Left kidney (tissue), 2 donors: ENCODE measurements around the gene PIK3CD. TPM values are rescaled to one million over a fixed set of nuclear protein-coding genes. Genes with fewer than 3 reads are reported as not detected.
"Not testable (repeated sequence)": the region's sequence is repeated elsewhere in the genome, so short reads cannot be mapped to it uniquely, and the experiment has no call there.

Experiments used
- DNase-seq: peaks from one replicate; pipeline ENCODE4 v3.0.0-alpha.2; 2013
- polyA plus RNA-seq: library from polyadenylated mRNA; unstranded; fragments of 120-200 nt; gene quantifications from one replicate; pipeline ENCODE4 v1.2.1, GENCODE V29; 2013; ENCODE audit not compliant: insufficient read length

The PIK3CD gene
- polyA plus RNA-seq, 1 donor, result 7.0 TPM

GRCh38 chr1:9735800-9736199 is 84.3 kb downstream of the PIK3CD start:
- no peak for DNase-seq

DNA sequence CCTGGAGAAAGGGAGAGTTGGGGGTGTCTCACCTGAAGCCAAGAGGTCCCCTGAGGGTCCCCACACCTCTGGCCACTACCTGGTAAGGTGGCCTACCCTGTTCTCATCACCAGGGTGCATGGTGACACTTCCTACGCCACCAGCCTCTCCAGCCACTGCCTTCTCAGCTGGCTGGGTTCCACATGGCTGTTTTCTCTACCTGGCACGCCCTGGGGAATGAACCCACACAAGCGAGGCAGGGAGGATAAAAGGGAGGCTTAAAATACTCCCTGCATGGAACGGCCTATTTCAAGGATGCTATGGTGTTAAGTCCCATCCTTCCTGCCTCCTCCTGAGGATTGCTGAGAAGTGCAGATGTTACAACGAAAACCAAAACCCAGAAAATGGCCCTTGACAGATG is 84.7 kb downstream of the PIK3CD start:
- no peak for DNase-seq

DNA sequence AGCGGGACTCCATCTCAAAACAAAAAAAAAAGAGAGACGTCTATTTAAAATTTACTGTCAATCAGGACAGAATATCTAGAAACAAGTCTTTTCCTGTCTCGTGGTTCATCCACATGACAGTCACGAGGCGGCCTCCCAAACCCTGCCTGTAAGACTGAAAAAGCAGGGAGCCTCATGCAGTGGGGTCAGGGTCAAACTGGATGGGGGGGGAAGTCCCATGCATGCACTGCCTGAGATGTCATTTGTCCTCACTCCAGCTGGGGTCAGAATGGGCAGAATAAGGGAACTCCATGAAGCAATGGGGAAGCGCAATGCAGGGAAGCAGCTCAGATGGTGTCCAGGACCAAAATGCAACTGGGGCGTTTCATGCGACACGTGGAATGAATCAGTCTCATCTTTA is 85.5 kb downstream of the PIK3CD start:
- no peak for DNase-seq

DNA sequence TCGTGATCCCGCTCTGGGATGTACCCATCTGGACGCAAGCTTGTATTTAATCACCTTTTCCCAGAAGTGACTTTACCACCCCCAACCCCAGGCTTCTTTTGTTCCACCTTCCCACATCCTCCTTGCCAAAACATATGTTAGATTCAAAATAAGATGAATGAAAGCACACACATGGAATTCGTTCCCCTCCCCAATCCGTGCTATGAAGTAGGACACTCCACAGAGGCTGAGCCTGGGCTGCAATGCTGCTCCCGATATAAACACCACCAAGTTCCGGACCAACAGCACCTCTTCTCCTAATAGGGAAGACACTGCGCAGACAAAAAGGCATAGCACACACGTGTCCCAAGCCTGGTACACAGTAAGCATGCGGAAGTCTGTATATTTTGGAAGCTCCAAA is 86.1 kb downstream of the PIK3CD start:
- DNase-seq, result no peak

- no peak for DNase-seq
These were observed 92.7 kb downstream of the PIK3CD start for GRCh38 chr1:9744106-9744799.

DNA sequence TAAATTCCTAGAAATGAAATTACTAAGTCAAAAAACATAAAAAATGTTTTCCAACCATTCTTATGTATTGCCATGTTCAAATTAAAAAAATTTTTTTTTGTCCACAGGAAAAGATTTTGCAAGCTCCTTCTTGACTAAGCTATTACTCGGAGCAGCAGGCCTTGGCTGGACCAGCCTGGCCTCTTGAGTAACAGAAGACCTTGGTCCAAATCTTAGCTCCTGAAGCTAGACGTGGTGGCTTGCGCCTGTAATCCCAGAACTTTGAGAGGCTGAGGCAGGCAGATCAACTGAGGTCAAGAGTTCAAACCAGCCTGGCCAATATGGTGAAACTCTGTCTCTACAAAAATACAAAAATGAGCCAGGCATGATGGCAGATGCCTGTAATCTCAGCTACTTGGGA is 94.7 kb downstream of the PIK3CD start:
- no peak for DNase-seq

- DNase-seq, result no peak
These were observed 95.1 kb downstream of the PIK3CD start for GRCh38 chr1:9746651-9747050.

- DNase-seq, result not testable (repeated sequence)
These were observed 96.9 kb downstream of the PIK3CD start for GRCh38 chr1:9748391-9748790.

GRCh38 chr1:9749361-9749760 is 97.8 kb downstream of the PIK3CD start:
- DNase-seq, result no peak

- DNase-seq, result no peak
These were observed 100.4 kb downstream of the PIK3CD start for GRCh38 chr1:9751971-9752370.

DNA sequence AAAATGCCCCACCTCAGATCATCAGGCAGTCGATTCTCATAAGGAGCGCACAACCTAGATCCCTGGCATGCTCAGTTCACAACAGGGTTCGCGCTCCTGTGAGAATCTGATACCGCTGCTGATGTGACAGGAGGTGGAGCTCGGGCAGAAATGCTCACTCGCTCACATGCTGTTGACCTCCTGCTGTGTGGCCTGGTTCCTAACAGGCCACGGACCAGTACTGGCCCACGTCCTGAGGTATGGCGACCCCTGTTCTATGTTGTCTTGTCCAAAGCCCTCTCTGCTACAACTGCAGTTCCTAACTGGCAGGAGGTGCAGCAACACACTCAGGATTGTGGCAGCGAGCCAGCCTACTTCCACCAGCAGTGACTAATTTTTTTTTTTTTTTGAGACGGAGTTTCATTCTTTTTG is 101.6 kb downstream of the PIK3CD start:
- no peak for DNase-seq

DNA sequence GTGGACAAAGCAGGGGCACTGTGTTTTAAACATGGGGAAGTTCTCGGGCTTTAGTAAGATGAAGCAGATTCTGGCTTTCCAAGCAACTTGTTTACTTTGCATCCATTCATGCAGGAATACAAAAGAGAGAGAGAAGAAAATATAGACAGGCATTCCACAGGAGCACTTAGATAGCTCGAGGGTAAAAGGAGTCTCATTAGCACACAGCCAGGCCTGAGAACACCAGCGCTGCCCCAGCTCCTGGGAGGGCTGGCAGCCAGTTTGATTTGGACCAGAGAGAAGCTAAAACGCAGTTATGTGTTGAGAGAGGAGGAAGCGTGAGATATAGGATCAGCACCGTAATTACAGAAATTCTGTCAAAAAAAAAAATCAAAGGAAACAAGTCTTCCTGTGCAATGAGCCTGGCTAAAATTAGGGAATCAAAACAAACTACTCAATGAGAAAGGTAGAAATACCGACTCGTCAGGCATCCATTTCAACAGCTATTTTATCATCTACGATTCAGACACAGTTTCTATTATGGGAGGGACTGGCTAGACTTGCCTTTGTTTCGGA is 104.0 kb downstream of the PIK3CD start:
- DNase-seq, result no peak

DNA sequence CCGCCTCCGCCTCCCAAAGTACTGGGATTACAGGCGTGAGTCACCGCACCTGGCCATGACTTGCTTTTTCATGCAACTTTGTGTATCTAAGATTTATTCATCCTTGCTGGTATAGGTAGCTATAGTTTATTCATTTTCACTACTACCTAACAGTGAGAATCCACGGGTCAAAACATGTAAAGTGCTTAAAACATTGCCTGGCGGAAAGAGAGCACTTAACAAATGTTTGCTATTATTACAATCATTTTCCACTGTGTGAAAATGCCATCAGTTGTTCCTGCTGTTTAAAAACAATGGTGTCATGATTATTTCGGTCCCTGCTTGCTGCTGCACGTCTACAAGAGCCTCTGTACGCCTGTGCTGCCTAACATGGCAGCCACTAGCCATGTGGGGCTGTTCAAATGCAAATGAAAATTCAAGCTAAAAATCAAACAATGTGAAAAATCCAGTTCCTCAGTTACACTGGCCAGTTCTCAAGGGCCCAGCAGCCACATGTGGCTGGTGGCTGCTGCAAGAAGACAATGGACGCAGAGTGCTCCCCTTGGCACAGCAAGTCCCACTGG is 107.1 kb downstream of the PIK3CD start:
- no peak for DNase-seq

GRCh38 chr1:9759939-9760338 is 108.4 kb downstream of the PIK3CD start:
- no peak for DNase-seq

DNA sequence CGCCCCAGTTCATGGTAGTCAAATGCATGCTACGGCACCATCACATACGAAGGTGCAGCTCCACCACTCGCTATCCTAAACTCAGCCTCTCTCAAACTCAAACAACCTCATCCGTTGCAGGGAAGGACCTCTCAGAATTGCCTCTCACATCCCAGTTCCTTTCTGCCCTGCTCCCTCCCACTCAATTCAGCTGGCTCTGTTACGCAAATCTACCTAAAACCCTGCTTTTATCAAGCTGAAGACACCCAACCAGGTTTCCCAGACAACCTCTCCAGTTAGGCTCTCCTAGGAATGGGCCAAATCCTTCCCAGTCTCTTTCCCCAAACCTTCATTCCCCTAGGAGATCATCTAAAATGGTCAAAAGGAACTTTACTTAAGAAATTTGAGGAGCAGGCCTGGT is 109.3 kb downstream of the PIK3CD start:
- DNase-seq, result no peak

DNA sequence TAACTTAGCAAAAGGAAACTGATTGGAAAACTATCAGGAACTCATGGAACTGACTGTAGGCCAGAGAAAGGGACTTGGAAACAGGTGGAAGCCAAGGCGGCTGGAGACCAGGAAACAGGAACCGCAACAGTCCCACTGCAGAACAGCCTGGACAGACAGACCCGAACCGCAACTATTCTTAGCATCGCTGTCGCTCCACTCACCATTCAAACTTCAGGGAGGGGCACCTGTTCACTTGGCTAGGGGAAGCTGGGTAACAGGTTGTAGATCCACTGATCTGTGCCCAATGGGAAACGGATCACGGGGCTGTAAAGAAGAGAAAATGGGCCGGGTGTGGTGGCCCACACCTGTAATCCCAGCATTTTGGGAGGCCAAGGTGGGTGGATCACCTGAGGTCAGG is 110.3 kb downstream of the PIK3CD start:
- DNase-seq, result no peak

GRCh38 chr1:9762446-9762845 is 110.9 kb downstream of the PIK3CD start:
- not testable (repeated sequence) for DNase-seq

DNA sequence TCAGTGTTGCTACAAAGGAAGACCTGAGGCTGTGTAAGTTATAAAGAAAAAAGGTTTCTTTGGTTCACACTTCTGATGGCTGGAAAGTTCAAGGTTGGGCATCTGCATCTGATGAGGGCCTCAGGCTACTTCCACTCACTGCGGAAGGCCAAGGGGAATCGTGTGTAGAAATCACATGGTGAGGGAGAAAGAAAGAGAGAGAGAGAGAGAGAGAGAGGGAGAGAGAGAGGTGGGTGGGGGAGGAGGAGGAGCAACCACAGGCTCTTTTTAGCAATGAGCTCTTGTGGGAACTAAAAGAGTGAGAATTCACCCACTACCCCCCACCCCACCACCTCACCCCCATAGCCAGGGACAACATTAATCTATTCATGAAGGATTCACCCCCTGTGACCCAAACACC is 112.4 kb downstream of the PIK3CD start:
- DNase-seq, result no peak

- no peak for DNase-seq
These were observed 113.0 kb downstream of the PIK3CD start for GRCh38 chr1:9764550-9764949.

DNA sequence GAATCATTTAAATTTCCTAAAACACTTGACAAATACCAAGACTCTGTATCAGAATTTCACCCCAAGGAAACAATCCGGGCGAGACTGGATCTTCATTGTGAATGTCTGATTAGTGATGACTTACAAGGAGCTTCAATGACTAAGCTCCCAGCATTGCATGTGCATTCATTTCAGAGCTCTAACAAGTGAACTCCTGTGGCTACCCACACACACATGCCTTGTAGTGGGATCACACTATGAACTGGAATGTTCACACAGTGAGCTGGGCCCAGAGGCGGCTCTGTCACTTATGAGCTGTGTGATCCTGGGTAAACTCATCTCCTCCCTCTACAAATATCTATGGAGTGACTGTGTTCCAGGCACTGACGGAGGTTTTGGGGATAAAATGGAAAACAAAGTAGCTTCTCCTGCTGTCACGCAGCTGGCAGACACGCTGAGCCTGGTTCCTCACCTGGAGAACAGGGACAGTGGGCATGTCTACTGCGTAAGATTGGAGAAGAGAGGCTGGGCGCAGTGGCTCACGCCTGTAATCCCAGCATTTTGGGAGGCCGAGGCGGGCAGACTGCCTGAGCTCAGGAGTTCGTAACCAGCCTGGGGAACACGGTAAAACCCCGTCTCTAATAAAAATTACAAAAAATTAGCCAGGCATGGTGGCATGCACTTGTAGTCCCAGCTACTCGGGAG is 115.4 kb downstream of the PIK3CD start:
- DNase-seq, result no peak

DNA sequence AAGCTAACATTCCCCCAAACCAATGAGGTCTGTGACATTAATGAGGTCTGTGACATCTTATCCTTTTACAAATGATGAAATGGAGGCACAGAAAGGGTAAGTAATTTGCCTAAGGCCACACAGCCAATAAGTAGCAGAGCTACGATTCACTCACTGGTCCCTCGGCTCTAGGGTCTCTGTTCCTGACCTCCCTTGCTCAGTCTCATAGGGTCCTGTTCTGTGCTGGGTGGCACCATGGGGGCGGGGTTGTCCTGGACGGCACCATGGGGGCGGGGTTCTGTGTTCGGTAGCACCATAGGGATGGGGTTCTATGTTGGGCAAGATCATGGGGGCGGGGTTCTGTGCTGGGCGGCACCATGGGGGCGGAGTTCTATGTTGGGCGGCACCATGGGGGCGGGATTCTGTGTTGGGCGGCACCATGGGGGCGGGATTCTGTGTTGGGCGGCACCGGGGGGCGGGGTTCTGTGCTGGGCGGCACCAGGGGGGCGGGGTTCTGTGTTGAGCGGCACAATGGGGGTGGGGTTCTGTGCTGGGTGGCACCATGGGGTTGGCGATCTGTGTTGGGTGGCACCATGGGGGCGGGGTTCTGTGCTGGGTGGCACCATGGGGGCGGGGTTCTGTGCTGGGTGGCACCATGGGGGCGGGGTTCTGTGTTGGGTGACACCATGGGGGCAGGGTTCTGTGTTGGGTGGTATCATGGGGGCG is 116.6 kb downstream of the PIK3CD start:
- DNase-seq, result no peak

- no peak for DNase-seq
These were observed 117.5 kb downstream of the PIK3CD start for GRCh38 chr1:9768983-9769382.

- no peak for DNase-seq
These were observed 118.8 kb downstream of the PIK3CD start for GRCh38 chr1:9770298-9770697.
